Mesenchymal stem cell (in vitro differentiated cells and primary cell): ENCODE measurements around the gene TBC1D26.
"Not testable (repeated sequence)": the region's sequence is repeated elsewhere in the genome, so short reads cannot be mapped to it uniquely, and the experiment has no call there.

Source experiments
- DNase-seq: peaks from one replicate; pipeline ENCODE4 v3.0.0-alpha.2; 2013
- H2AFZ ChIP-seq: one replicate; pipeline ENCODE4 v1.6.1; 2013; ENCODE audit warnings: low read depth, mild to moderate bottlenecking, control low read depth, inconsistent platforms, low read length, moderate library complexity
- H2AK5ac ChIP-seq: 2 replicates; pipeline ENCODE4 v1.6.1; 2013; ENCODE audit warnings: low read length, moderate library complexity, mild to moderate bottlenecking, inconsistent platforms; ENCODE audit not compliant: severe bottlenecking
- H2BK120ac ChIP-seq: one replicate; pipeline ENCODE4 v1.6.1; 2013; ENCODE audit warnings: low read depth, mild to moderate bottlenecking, inconsistent platforms, low read length, moderate library complexity
- H2BK12ac ChIP-seq, 2 experiments: one replicate each; pipeline ENCODE4 v1.6.1; 2013; ENCODE audit warnings: inconsistent platforms in 2 of 2, low read length in 2 of 2, mild to moderate bottlenecking in 2 of 2, moderate library complexity in 2 of 2, control low read depth in 1 of 2
- H2BK15ac ChIP-seq: one replicate; pipeline ENCODE4 v1.6.1; 2013; ENCODE audit warnings: mild to moderate bottlenecking, low read depth, inconsistent platforms; ENCODE audit not compliant: poor library complexity, severe bottlenecking
- H2BK5ac ChIP-seq: 2 replicates; pipeline ENCODE4 v1.6.1; 2013; ENCODE audit warnings: low read depth, mild to moderate bottlenecking, low read length, control low read depth, inconsistent platforms; ENCODE audit not compliant: poor library complexity, severe bottlenecking
- H3K14ac ChIP-seq, 2 experiments: one replicate each; pipeline ENCODE4 v1.6.1; 2013; ENCODE audit warnings: inconsistent platforms in 2 of 2, low read length in 2 of 2, control low read depth in 1 of 2, mild to moderate bottlenecking in 1 of 2, moderate library complexity in 1 of 2
- H3K18ac ChIP-seq, 2 experiments: one replicate each; pipeline ENCODE4 v1.6.1; 2013; ENCODE audit warnings: inconsistent platforms in 2 of 2, low read length in 2 of 2, control low read depth in 1 of 2, low read depth in 1 of 2, mild to moderate bottlenecking in 1 of 2
- H3K23ac ChIP-seq, 2 experiments: one replicate each; pipeline ENCODE4 v1.6.1; 2013; ENCODE audit warnings: inconsistent platforms in 2 of 2, low read length in 2 of 2, mild to moderate bottlenecking in 2 of 2, moderate library complexity in 2 of 2, control low read depth in 1 of 2
- H3K27ac ChIP-seq: 2 replicates; pipeline ENCODE4 v1.5.1; 2013; ENCODE audit warnings: mild to moderate bottlenecking, moderate library complexity, low read length, control low read depth, inconsistent platforms; ENCODE audit not compliant: poor library complexity, severe bottlenecking
- H3K27me3 ChIP-seq, 2 experiments: 2 replicates each; pipeline versions ENCODE4 v1.6.1 to v1.7.0; 2013; ENCODE audit warnings: low read length in 2 of 2, mild to moderate bottlenecking in 2 of 2, moderate library complexity in 2 of 2, control low read depth in 1 of 2, inconsistent platforms in 1 of 2; ENCODE audit not compliant: control insufficient read depth in 1 of 2, insufficient read depth in 1 of 2
- H3K36me3 ChIP-seq, 2 experiments: 2 replicates each; pipeline versions ENCODE4 v1.6.1 to v1.7.0; 2013; ENCODE audit warnings: low read length in 2 of 2, control low read depth in 1 of 2, inconsistent platforms in 1 of 2, low read depth in 1 of 2, mild to moderate bottlenecking in 1 of 2; ENCODE audit not compliant: insufficient read depth in 2 of 2, control insufficient read depth in 1 of 2
- H3K4ac ChIP-seq, 2 experiments: one replicate each; pipeline ENCODE4 v1.6.1; 2013; ENCODE audit warnings: inconsistent platforms in 2 of 2, low read length in 2 of 2, mild to moderate bottlenecking in 2 of 2, moderate library complexity in 2 of 2, control low read depth in 1 of 2, low read depth in 1 of 2
- H3K4me1 ChIP-seq: 2 replicates; pipeline ENCODE4 v1.6.1; 2013; ENCODE audit warnings: low read depth, low read length, control low read depth; ENCODE audit not compliant: control insufficient read depth, insufficient read depth
- H3K4me2 ChIP-seq: 2 replicates; pipeline ENCODE4 v1.6.1; 2013; ENCODE audit warnings: low read length, mild to moderate bottlenecking, inconsistent platforms; ENCODE audit not compliant: poor library complexity, severe bottlenecking
- H3K4me3 ChIP-seq, 2 experiments: 2 replicates each; pipeline versions ENCODE4 v1.5.1 to v1.7.0; 2013; ENCODE audit warnings: low read length in 2 of 2, mild to moderate bottlenecking in 2 of 2, control low read depth in 1 of 2, low read depth in 1 of 2; ENCODE audit not compliant: insufficient read depth in 1 of 2
- H3K79me1 ChIP-seq: replicated peaks from 2 replicates; pipeline ENCODE4 v1.6.1; 2013; ENCODE audit warnings: mild to moderate bottlenecking, control low read depth, low read length, inconsistent platforms; ENCODE audit not compliant: poor library complexity, severe bottlenecking
- H3K9ac ChIP-seq: 2 replicates; pipeline ENCODE4 v1.7.0; 2013; ENCODE audit warnings: mild to moderate bottlenecking, low read length, moderate library complexity
- H3K9me3 ChIP-seq: 2 replicates; pipeline ENCODE4 v1.7.0; 2013; ENCODE audit warnings: mild to moderate bottlenecking, low read length; ENCODE audit not compliant: control insufficient read depth
- H4K8ac ChIP-seq: one replicate; pipeline ENCODE4 v1.6.1; 2013; ENCODE audit warnings: inconsistent platforms, mild to moderate bottlenecking, low read length, moderate library complexity
- H4K91ac ChIP-seq: one replicate; pipeline ENCODE4 v1.6.1; 2013; ENCODE audit warnings: mild to moderate bottlenecking, low read length, inconsistent platforms
- whole genome bisulfite sequencing: methylation state at CpG from one replicate; pipeline ENCODE4 v1.1.7; 2013; ENCODE audit warnings: mixed read lengths; 5-methylcytosine and 5-hydroxymethylcytosine counted together

The TBC1D26 gene

DNA sequence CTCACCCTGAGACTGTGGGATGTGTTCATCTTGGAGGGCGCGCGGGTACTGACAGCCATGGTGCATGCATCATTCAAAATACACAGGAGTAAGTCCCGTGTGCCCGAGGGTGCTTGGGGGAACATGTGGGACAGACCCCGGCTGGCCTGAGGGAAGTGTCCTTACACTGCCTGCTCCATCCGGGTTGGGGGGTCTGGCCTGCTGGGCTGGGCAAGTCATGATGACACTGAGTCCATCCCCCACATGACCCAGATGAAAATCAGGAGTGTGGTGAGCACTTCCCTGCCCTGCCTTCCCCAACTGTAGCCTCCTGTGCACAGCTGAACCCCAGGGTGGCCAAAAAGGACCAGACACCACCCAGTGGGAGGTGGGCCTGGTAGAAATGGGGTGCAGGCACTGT is 10.8 kb downstream of the TBC1D26 start:
- no peak overlapping the region for H2AK5ac ChIP-seq
- peaks cover 0 to 33% of the 10 kb centered on the region in 2 experiments for H3K27me3 ChIP-seq
- H3K4me2 ChIP-seq: no peak overlapping the region
- H4K8ac ChIP-seq: no peak overlapping the region
- no peaks in the 10 kb centered on the region for H3K79me1 ChIP-seq
- H3K23ac ChIP-seq: no peak overlapping the region
- H2BK120ac ChIP-seq: no peak overlapping the region
- no peak overlapping the region for H3K14ac ChIP-seq
- H3K18ac ChIP-seq: no peak overlapping the region
- H3K4me1 ChIP-seq: peaks cover 10% of the 10 kb centered on the region
- no peak overlapping the region for H2BK5ac ChIP-seq
- no peak overlapping the region for H3K27ac ChIP-seq
- DNase-seq: no peak
- H3K4me3 ChIP-seq: no peak overlapping the region
- H3K9me3 ChIP-seq: peaks cover 10% of the 10 kb centered on the region
- H2BK15ac ChIP-seq: no peak overlapping the region
- H4K91ac ChIP-seq: no peak overlapping the region
- 95% methylated on average over 7 of the region's 7 CpGs for WGBS
- no peak overlapping the region for H3K4ac ChIP-seq
- no peak overlapping the region for H3K9ac ChIP-seq
- no peak overlapping the region for H2AFZ ChIP-seq
- H2BK12ac ChIP-seq: no peak overlapping the region
- no peaks in the 10 kb centered on the region for H3K36me3 ChIP-seq

GRCh38 chr17:15744074-15744676 is 12.1 kb downstream of the TBC1D26 start:
- H3K9ac ChIP-seq: no peak overlapping the region
- H3K4me2 ChIP-seq: no peak overlapping the region
- H3K4ac ChIP-seq: no peak overlapping the region
- H3K18ac ChIP-seq: no peak overlapping the region
- H3K14ac ChIP-seq: no peak overlapping the region
- no peaks in the 10 kb centered on the region for H3K36me3 ChIP-seq
- no peak overlapping the region for H2AFZ ChIP-seq
- WGBS: 80% methylated on average over 7 of the region's 7 CpGs
- no peak overlapping the region for H3K23ac ChIP-seq
- peaks cover 10% of the 10 kb centered on the region for H3K9me3 ChIP-seq
- H2AK5ac ChIP-seq: peak overlapping the region; percentile 12
- H2BK120ac ChIP-seq: no peak overlapping the region
- peak overlapping the region; percentile 14 for H3K27ac ChIP-seq
- H2BK12ac ChIP-seq: no peak overlapping the region
- H3K27me3 ChIP-seq: peaks cover 0 to 30% of the 10 kb centered on the region in 2 experiments
- H3K79me1 ChIP-seq: no peaks in the 10 kb centered on the region
- H2BK5ac ChIP-seq: no peak overlapping the region
- H2BK15ac ChIP-seq: no peak overlapping the region
- no peak overlapping the region for H4K8ac ChIP-seq
- DNase-seq: no peak
- no peak overlapping the region for H3K4me3 ChIP-seq
- H4K91ac ChIP-seq: no peak overlapping the region
- peaks cover 10% of the 10 kb centered on the region for H3K4me1 ChIP-seq

DNA sequence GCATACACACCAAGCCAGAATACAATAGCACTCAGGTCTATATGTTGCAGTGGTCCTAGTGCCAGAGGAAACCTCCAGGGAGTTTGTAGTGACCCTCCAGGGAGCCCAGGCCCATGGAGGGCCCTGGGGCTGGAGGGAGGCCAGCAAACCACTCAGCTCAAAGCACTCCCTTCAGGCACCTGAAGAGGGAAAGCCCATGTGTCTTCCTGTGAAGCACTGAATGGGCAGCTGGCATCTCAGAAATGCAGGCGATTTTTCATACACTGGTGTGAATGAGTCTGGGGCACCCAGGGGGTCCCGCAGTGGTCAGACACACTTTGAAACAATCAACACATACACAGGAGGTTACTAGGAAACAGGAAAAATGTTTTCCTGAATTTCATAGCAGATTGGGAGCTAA is 12.8 kb downstream of the TBC1D26 start:
- no peak overlapping the region for H3K4me3 ChIP-seq
- H4K8ac ChIP-seq: no peak overlapping the region
- peaks cover 0 to 30% of the 10 kb centered on the region in 2 experiments for H3K27me3 ChIP-seq
- H2AK5ac ChIP-seq: no peak overlapping the region
- no peak overlapping the region for H2BK120ac ChIP-seq
- H2BK5ac ChIP-seq: no peak overlapping the region
- no peak overlapping the region for H2BK15ac ChIP-seq
- H3K9me3 ChIP-seq: peaks cover 10% of the 10 kb centered on the region
- peak overlapping the region; percentile 54 for H3K4me2 ChIP-seq
- peaks cover 10% of the 10 kb centered on the region for H3K4me1 ChIP-seq
- H3K4ac ChIP-seq: no peak overlapping the region
- H3K36me3 ChIP-seq: no peaks in the 10 kb centered on the region
- no peak overlapping the region for H4K91ac ChIP-seq
- WGBS: 100% methylated on average over 1 of the region's 2 CpGs
- DNase-seq: no peak
- H3K79me1 ChIP-seq: no peaks in the 10 kb centered on the region
- no peak overlapping the region for H2AFZ ChIP-seq
- no peak overlapping the region for H3K23ac ChIP-seq
- H3K9ac ChIP-seq: no peak overlapping the region
- H3K14ac ChIP-seq: no peak overlapping the region
- H2BK12ac ChIP-seq: no peak overlapping the region
- H3K27ac ChIP-seq: peak overlapping the region; percentile 87
- H3K18ac ChIP-seq: no peak overlapping the region

DNA sequence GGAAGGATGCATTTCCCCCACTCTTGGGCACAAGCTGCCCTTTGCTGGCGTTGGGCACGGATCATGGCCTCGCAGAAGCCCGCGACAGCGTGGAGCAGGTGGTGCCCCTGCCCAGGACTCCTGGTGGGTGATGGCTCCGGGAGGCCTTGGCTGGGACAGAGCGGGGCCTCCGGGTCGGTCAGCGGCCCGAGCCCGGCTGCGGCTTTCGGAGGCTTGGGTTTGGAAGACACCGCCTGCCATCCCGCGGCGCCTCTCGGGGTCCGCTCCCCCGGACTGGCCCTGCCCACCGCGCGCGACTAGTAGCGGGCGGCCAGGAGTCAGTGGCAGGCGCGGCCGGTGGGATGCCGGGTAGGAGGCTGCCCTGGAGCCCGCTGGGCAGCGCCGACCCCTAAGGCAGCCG is 17.3 kb downstream of the TBC1D26 start:
- not testable (repeated sequence) for H3K14ac ChIP-seq, H3K18ac ChIP-seq

More for the DNA sequence above, 17.3 kb downstream of the TBC1D26 start:
- H3K9me3 ChIP-seq: peaks cover 10% of the 10 kb centered on the region
- H3K27me3 ChIP-seq: peaks cover 0 to 18% of the 10 kb centered on the region in 2 experiments
- not testable (repeated sequence) for DNase-seq, H3K36me3 ChIP-seq, H2BK120ac ChIP-seq, H3K9ac ChIP-seq, H2AK5ac ChIP-seq, H3K4ac ChIP-seq, H3K4me2 ChIP-seq, H4K8ac ChIP-seq, H2AFZ ChIP-seq, H3K23ac ChIP-seq, H4K91ac ChIP-seq, H2BK12ac ChIP-seq, H3K4me3 ChIP-seq, H3K4me1 ChIP-seq, H2BK15ac ChIP-seq, H3K79me1 ChIP-seq, H2BK5ac ChIP-seq, H3K27ac ChIP-seq
- 97% methylated on average over 30 of the region's 36 CpGs for WGBS
